Renal cortical epithelial cell (primary cell): ENCODE measurements around the gene SRSF12. TPM values are rescaled to one million over a fixed set of nuclear protein-coding genes. Genes with fewer than 3 reads are reported as not detected.
A peak's percentile ranks its signal among the peaks of the same experiment; 100 is the strongest.
"Not testable (repeated sequence)": the region's sequence is repeated elsewhere in the genome, so short reads cannot be mapped to it uniquely, and the experiment has no call there.

Experiments
- DNase-seq: peaks from one replicate; pipeline ENCODE4 v3.0.0-alpha.2; 2011; ENCODE audit warnings: low read depth
- total RNA-seq: library from RNA; depleted of rRNA; stranded (reverse); fragments of >200 nt; gene quantifications from 2 replicates; pipeline ENCODE4 v1.2.3, GENCODE V29; 2014

Gene SRSF12
- total RNA-seq, 1 donor from 2014 or later: 4.0 TPM

DNA sequence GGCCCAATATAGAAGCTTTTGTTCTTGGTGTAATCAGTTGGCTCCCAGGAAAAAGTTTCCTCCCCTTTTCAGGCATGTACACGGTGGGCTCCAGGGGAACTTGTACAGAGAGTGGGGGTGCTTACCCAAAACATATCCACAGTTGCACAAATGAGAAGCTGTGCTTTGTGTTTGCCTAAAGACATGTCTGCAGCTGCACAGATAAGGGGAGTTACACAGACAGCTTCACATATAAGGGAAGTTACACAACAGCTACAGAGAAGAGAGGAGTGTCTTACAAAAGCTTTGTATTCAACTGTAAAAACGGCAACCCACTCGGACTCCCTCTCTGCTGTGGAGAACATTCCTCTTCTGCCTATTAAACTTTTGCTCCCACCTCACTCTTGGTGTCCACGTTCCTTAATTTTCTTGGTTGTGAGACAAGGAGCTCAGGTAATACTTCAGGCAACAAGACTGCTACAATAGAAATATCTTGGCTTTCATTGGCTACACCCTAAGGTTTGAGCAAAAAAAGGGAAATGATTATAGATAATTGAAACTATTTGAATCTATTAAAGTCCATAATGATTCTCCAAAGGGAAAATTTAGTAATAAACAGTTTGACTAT is 44.8 kb downstream of the SRSF12 start:
- no peak for DNase-seq

DNA sequence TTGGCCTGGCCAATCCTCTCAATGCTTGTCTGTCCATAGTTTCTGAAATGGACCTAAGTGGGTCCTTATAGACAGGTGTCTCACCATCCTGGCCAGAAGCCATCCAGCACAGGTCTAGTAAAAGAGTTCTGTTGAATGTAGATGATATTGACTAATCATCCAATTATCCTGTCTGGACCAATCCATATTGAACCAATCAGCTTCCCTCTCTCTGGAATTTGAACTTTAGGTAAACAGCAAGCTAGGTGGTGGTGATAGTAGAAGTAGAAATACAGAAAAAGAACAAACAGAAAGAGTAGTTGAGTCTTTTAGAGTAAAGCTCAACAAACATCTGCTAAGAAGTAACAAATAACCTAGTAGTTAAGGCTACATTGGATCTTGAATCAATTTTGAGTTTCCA is 46.8 kb downstream of the SRSF12 start:
- DNase-seq: no peak

DNA sequence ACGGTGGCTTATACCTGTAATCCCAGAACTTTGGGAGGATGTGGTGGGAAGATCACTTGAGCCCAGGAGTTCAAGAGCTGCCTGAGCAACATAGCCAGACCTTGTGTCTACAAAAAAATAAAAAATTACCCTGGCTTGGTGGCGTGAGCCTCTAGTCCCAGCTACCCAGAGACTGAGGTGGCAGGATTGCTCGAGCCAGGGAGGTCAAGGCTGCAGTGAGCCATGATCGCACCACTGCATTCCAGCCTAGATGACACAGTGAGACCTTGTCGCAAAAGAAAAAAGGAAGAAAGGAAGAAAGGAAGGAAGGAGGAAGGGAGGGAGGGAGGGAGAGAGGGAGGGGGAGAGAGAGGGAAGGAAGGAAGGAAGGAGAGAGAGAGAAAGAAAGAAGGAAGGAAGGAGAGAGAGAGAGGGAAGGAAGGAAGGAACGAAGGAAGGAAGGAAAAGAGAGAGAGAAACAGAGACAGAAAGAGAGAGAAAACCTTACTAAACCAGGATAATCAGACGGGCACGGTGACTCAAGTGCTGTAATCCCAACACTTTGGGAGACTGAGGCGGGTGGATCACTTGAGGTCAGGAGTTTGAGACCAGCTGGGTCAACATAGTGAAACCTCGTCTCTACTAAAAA is 48.2 kb downstream of the SRSF12 start:
- no peak for DNase-seq

DNA sequence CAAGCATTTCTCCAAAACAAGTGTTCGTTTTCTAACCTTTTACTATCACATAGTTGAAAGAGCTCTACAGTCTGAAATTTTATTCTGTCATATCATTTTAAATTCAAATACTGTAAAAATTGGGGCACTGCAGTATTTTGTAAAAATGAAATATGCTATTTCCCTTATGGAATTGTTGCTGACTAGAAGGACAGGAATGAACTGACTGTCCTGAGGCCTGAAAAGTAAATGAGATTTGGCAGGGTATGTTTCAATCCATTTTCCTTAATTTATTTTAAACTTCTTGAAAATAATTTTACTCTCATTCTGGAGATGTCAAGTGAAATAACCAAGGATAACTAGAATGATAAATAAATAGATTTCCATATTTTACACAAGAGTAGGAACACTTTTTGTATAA is 49.2 kb downstream of the SRSF12 start:
- no peak for DNase-seq

- DNase-seq: no peak
Observed at GRCh38 chr6:89067796-89068195, 50.1 kb downstream of the SRSF12 start.

- no peak for DNase-seq
Observed at GRCh38 chr6:89066940-89067646, 50.8 kb downstream of the SRSF12 start.

- not testable (repeated sequence) for DNase-seq
Observed at GRCh38 chr6:89066121-89066520, 51.8 kb downstream of the SRSF12 start.

- DNase-seq: not testable (repeated sequence)
Observed at GRCh38 chr6:89064931-89065330, 52.9 kb downstream of the SRSF12 start.

DNA sequence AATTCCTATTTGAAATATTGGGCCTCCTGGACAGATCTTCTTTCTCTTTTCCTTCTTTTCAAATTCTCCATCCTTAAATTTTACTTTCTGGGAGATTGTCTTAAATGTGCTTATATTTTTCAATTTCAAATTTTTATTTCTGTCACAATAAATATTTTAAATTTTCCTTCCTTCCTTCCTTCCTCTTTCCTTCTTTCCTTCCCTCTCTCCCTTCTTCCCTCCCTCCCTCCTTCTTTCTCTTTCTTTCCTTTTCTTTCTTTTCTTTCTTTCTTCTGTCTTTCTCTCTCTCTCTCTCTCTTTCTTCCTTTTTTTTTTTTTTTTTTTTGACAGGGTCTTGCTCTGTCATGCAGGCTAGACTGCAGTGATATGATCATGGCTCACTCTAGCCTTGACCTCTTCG is 54.0 kb downstream of the SRSF12 start:
- DNase-seq: no peak

DNA sequence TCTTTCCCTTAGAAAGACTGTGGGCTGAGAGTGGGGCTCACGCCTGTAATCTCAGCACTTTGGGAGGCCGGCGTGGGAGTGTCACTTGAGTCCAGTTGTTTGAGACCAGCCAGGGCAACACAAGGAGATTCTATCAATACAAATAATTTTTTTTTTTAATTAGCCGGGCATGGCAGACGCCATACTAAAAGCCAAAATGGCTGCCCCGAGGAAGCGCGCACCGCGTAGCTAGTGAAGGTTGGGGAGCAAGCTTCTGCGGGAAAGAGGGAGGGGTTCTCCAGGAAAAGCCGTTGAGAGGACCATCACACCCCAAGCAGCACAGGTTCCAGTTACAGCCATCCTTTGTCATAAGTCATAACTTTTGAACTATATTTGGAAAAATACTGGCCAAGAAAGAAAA is 58.6 kb downstream of the SRSF12 start:
- DNase-seq: no peak

- DNase-seq: no peak
Observed at GRCh38 chr6:89058627-89059026, 59.2 kb downstream of the SRSF12 start.

DNA sequence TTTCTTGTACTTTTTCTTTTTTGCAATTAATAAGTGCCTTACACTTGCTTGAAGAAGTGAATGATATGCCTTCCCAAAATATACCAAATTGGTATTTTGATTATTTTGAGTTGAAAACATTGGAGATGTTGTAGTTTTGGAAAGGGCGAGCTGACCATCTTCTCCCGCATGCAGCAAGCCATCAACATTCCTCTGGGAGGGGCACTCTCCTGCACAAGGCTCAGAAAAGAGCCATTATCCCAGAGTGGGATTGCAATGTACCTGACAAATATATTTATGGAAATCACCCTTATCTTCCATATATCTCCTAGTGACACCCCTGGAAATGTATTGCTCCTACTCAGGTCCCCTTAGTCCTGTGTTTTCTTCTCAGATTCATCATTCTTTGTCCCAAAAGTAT is 60.1 kb downstream of the SRSF12 start:
- DNase-seq: no peak

- no peak for DNase-seq
Observed at GRCh38 chr6:89054208-89054607, 63.7 kb downstream of the SRSF12 start.

GRCh38 chr6:89051676-89052075 is 66.2 kb downstream of the SRSF12 start:
- DNase-seq: no peak

DNA sequence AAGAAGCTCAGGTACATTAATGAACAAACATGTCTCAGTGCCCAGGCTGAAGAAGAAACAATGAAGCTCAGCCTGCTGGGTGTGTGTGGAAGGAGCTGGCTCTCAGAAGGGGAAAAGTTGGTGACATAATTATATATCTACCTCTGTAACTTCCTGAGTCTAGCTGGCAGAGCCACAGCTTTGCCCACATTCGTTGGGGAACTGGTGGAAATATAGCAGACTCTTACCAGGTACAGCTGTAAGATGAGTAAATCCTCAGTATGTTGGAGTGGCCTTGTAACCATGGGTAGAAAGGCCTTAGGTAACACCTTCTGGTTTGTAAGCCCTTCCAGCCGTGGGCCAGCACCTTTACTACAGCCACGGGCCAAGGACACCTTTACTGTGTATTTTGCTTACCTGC is 67.2 kb downstream of the SRSF12 start:
- DNase-seq: no peak

- DNase-seq: peak; percentile 59
Observed at GRCh38 chr6:89050155-89050554, 67.7 kb downstream of the SRSF12 start.

DNA sequence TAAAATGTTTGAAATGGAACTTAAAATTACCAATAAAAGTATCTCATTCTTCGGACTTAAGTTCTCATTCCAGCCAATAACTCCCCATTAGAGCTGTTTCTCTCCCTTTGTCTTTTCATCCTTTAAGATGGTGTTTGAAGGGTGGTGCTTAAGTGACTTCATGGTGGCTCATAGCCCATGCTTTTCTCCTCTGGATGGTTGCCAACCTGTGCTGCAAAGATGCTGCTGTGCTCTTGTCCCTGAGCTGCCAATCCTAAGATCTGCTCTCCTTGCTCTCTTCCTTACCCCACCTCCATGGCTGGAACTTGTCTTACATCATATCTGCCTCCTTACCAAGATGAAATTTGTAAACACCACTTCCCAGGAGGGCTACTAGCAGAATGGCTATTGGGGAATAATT is 68.9 kb downstream of the SRSF12 start:
- peak; percentile 16 for DNase-seq

DNA sequence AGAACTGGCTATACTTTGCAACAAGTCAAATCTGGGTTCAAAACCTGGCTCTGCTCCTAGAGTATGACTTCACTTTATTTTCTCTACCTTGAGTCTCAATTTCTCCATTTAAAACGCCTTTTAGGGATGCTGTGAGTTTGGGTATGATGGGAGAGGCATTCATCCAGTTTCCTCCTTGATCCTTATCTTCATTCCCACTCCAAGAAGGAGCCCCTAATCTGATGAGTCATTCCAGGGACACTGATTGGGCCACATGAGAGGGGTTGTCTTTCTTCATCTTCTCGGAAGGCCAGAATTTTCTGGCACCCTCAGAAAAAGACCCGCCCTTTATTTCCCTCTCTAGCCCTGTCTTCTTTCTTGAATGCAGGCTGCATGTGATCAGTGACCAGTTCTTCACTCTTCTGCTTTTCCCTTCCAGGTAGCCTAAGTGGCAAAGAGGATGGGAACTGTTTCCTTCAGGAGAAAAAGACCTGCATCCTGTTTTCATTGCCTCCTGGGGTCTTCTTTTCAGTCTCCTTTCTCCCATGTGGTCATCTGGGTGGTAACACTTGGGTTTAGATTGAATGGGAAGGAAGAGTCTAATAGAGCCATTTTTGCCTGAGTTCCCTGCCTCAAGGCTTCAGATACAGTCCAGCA is 69.5 kb downstream of the SRSF12 start:
- no peak for DNase-seq

DNA sequence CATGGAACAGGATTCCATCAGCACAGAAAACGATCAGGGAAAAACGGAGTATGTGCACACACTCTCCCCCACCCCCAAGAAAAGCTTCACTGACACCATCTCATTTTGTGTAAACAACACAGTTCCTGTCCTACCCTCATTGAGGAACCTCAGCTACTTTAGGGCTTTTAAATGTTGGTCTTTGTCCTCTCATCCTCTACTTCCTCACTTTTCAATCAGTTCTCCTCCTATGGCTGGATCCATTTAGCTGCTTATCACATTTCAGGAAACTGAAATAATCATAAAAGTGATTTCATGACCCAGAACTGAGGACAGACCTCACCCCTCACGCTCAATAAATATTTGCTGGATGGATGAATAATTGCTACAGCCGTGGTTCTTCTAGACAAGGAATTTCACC is 70.4 kb downstream of the SRSF12 start:
- no peak for DNase-seq
